Panc1 (cell line): ENCODE results near the gene WT1.
"Not testable (repeated sequence)": the region's sequence is repeated elsewhere in the genome, so short reads cannot be mapped to it uniquely, and the experiment has no call there.

Experiments
- POLR2AphosphoS5 ChIP-seq: IDR thresholded peaks from 2 replicates; pipeline ENCODE4 v1.6.1; 2012; ENCODE audit warnings: mild to moderate bottlenecking, low read depth, low read length, moderate library complexity
- TCF7L2 ChIP-seq: IDR thresholded peaks from 2 replicates; pipeline ENCODE4 v1.6.1; 2011; ENCODE audit warnings: mild to moderate bottlenecking, low read depth, low read length, inconsistent platforms
- TF ChIP-seq, protein P1 (sequence below): fragments of 450-650 bp; IDR thresholded peaks from 2 replicates; pipeline ENCODE4 v1.5.1; 2017; ENCODE audit warnings: mild to moderate bottlenecking

DNA sequence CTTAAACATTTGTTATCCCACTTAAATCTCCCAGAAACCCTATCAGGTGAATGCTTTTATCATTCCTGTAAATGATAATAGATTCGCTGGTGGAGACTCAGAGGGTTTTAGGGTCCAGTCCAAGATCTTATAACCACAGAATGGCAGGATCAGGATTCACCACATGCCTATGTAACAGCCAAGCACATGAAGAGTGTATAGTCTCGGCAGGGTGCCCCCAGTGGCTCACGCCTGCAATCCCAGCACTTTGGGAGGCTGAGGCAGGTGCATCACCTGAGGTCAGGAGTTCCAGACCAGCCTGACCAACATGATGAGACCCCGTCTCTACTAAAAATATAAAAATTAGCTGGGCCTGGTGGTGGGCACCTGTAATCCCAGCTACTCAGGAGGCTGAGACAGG lies 36.2 kb upstream of the WT1 start:
- not testable (repeated sequence) for TF ChIP-seq POLR2AphosphoS5, TCF7L2
- TF ChIP-seq, protein P1, sequence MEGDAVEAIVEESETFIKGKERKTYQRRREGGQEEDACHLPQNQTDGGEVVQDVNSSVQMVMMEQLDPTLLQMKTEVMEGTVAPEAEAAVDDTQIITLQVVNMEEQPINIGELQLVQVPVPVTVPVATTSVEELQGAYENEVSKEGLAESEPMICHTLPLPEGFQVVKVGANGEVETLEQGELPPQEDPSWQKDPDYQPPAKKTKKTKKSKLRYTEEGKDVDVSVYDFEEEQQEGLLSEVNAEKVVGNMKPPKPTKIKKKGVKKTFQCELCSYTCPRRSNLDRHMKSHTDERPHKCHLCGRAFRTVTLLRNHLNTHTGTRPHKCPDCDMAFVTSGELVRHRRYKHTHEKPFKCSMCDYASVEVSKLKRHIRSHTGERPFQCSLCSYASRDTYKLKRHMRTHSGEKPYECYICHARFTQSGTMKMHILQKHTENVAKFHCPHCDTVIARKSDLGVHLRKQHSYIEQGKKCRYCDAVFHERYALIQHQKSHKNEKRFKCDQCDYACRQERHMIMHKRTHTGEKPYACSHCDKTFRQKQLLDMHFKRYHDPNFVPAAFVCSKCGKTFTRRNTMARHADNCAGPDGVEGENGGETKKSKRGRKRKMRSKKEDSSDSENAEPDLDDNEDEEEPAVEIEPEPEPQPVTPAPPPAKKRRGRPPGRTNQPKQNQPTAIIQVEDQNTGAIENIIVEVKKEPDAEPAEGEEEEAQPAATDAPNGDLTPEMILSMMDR: not testable (repeated sequence)
